Measurements from ENCODE around the gene TEX14.

GRCh38 chr17:58702045-58702476 is 10.2 kb upstream of the TEX14 start:
- TF ChIP-seq CTCF (IDR thresholded peaks at IDR 0.05) (no peak), POLR2A (IDR thresholded peaks at IDR 0.05) (no peak)
